Ureter (tissue), 1 donor: ENCODE measurements around the gene ABCA4. TPM values are rescaled to one million over a fixed set of nuclear protein-coding genes. Genes with fewer than 3 reads are reported as not detected.
A peak's percentile ranks its signal among the peaks of the same experiment; 100 is the strongest.

ENCODE experiments used
- DNase-seq: peaks from one replicate; pipeline ENCODE4 v3.0.0-alpha.2; 2020; ENCODE audit warnings: low spot score
- total RNA-seq: library from RNA; stranded (reverse); gene quantifications from one replicate; pipeline ENCODE4 v1.2.4, GENCODE V29; 2023
- donor health status: DM: yes; HTN: yes; CAD: no.

The ABCA4 gene
- total RNA-seq, 1 donor from 2014 or later = 1.8 TPM

DNA sequence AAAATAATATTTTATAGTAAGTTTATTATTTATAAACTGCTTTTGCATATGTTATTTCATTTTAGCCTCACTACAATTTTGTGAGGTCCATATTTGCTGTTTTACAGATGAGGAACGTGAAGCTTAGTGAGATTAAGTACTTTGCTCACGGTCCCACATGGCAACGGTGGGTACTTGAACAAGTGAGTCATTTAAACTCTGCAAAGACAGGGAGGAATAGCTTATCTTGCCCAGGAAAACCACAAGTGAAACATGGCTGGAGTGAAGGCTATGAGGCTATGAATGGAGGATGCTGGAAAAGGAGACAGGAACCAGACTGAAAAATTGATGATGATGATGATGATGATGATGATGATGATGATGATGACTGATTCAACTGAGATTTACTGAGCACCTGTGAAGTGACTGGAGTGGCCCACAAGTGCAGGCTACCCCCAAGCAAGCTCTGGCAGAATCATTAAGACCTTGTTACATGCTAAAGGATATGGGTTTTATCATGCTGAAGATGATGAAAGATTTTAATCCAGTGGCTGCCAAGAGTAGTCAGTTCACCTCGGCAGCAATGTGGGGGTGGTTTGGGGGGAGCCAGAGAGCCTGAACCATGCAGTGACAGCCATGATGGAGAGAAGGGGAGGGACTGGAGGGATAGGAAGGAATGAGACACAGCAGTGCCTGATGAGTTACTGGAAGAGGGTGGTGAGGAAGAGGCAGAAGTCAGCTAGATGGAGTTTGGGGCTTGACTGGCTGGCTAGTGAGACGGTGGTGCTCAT, 1.4 kb upstream of the ABCA4 start:
- DNase-seq = peak; percentile 12

DNA sequence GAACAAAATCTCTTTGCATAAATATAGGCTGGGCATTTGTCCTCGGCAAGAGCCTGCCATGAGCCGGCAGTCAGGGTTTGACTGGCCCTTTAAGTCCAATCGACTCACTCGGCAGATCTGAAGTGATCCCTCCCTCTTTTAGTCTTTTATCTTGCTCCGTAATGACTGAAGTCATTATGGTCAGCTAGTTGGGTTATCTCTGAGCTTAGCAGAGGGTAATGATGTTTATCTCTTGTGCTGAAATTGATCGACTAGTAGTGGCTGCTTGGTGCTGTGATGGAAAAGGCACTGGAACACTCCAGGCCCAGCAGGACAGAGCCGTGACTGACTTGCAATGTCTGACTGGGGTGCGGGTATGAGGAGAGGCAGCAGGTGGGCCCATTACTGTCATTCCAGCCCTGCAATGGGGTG, 468 bp upstream of the ABCA4 start:
- DNase-seq = peak; percentile 5

DNA sequence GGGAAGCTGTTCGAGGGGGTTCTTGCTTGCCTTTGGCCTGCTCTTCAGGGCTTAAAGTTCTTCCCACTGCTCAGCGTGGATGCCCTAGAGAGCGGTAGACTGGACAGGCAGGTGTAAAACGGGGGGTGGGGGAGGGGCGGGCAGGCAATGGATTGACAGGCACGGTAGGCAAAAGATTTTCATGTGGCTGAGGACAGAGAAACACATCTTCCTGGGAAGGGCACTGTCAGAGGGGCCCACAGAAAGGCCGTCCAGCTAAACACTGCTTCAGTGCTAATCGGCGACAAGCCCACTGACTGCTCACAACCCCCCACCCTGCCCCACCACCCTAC, 412 bp downstream of the ABCA4 start:
- DNase-seq = peak; percentile 1

DNA sequence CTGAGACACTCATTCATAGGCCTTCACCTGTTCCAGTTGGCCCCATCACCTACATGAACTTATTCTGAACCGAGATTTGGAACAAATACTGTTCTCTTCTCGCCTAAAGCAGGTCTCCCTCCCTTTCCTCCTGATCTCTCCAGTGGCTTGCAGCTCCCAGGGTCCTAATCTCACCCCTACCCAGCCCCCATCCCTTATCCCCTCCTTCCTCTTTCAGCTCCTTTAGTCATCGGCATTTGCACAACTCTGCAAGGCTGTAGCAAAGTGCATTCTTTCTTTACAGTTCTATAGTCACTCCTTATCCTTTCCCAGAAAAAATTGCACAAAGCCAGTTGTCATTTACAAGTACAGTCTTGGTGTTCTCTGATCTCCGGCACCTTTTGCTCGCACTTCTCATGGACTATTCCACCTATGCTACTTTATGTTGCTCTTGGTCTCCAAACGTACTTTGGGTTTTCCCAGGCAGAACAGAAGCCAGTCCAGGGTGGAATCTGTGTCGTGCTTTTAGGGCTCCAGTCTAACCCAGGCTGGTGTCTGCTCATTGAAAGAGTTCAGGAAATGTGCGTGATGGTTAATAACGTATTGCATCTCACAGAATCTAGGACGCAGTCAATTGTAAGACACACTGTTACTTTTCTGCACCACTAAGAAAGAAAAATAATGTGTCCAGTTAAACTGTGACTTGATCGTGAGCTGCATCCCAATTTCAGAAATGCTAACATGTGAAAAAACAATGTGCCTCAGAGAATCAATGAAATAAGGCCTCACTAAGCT, 965 bp downstream of the ABCA4 start:
- DNase-seq = peak; percentile 15

DNA sequence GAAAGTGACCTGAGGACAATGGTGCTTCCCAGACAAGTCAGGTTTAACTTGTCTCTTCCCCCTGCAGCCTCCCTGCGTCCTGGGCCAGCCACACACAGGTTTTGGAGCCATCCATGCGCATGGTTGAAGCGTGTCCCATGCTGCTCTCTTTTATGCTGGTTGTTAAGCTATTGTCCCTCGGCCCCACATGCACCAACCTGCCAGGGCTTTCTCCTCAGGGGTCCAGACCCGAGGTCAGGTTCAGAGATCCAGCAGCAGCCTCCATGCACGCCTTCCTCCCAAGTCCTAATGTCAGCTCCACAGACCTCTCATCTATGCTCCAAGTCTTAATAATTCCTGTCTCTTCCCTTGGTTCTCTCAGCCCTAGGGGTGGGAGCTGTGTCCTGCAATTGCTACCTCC, 1.6 kb downstream of the ABCA4 start:
- DNase-seq = peak; percentile 24

DNA sequence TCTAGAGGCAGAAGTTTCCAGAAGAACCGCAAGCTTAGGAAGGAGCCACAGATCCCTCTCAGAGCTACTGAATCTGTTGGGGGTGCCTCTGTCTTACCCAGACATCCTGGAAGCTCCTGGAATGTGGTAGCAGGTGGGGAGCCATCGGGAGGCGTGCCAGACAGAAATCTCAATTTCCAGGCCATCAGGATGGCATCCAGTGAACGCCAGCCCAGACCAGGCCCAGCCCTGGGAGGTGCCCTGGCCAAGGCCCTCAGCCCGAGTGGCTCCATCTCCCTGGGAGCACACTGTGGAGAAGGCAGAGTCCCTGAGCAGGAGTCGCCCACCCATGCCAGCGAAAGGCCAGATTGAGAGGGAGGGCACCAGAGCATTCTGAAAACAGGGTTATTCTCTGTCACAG, 2.5 kb downstream of the ABCA4 start:
- DNase-seq = no peak

DNA sequence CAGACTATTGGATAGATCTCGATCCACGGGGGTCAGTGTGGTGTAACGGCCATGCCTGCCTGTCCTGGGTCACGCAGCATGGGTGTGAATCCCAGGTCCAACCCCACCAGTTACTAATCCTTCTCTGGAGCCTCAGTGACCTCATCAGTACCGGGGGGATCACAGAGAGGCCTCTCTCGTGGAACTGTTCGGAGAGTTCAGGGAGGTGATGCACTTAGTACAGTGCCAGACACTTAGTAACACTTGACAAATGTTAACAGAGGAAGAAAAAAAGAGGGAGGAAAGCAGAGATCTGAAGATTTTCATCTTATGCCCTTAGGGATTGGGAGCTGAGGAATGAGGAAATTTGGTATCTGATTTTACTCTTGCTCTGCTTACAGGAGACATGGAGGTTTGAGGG, 2.9 kb downstream of the ABCA4 start:
- DNase-seq = no peak

DNA sequence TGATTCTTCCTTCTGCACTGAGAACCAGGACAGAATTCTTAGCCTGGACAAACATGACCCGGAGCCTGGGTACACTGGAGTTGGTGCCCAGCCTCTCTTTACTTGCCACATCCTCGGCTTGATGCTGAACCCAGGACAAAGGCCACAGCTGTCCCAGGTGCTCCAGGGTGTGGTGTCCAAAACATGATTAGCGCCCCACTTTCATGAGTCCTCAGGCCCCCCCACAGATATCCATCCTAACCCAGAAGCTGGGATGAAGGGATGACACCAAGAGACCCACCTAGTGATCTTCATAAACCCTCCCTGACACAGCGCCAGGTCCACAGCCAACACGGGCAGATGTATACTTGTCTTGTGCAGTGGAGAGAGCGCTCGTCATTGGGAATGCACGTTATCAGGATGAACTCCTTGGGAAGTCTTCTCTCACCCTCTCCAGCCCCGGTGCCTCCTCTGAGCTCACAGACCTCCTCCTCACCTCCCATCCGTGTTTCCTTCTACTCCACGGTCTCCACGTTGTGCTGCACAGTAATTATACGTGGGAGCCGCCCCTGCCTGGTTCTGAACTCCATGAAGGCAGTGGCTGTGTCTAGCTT, 3.6 kb downstream of the ABCA4 start:
- DNase-seq = no peak

DNA sequence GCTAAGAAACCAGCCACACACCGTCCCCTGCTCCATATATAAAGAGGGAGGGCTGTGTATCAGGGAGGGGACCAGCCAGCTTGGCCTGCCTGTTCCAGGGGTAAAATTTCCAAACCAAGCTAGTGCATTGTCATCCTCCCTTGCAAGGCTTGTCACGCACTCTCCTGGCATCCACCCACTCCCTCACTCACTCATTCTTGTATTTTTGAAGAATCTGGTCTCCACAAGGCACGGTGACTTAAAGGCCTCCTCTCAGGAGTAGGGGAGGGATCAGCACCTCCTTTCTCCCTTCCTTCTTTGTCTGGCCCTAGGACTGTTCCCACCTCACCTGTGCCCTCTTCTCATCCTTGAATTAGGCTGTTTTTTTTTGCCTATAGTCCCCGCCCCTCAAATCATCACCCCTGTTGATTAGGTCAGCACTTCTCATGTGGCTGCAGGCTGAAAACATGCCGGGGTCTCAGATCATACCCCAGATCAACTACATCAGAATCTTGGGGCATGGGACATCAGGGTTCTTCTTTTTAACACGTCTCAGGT, 5.0 kb downstream of the ABCA4 start:
- no peak for DNase-seq

DNA sequence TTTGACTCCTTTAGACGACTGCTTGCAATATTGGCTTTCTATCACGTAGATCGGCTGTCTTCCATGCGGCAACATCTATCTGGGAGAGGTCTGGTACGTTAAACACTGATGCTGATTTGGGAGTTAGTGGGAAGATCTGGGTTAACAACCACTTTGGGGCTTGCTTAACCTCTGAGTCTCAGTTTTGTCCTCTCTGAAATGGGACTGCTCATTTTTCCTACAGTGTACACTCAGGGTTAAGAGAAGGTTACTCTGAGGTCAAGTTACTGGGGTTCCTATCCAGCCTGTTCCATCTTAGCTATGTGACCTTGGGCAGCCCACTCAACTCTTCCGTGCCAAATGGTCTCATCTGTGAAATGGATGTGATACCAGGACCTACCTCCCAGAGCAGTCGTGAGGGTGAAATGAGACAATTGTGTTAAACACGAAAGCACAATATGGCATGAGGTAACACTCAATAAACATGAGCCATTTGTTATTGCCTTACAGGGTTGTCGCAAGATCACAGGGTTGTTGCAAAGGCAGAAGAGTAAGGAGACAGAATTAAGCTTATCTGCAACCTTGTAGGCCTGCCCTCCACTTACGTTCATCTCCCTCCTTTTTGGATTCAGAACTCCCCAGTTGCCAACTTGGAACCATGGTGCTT, 5.6 kb downstream of the ABCA4 start:
- DNase-seq = no peak

DNA sequence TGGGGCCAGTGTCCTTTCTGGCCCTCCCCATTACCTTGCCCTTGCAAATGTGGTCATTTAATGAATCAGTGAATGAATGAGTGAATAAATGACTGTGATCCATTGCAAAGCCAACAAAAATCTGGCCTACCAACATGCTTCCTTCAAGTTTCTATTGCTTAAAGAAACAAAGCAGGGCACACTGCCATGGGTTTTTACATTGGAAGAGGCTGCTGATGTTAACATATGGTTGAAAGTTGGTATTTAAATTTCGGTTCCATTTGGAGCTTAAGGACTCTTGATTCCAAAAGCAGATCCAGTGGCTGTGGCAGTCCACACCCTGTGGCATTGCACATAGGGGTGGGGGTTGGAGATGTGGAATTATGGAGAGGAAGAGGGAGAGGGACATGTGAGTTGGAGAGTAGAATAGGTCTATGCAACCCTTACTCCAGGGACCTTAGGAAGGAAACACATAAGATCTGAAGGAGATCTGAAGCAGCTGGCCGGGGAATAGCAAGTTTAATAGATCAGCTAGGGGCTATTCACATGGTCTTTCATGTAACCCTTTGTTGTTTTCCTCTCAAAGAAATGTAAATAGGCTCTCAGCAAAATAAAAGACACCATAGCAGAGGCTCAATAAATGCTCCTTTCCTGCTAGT, 7.2 kb downstream of the ABCA4 start:
- DNase-seq = no peak

DNA sequence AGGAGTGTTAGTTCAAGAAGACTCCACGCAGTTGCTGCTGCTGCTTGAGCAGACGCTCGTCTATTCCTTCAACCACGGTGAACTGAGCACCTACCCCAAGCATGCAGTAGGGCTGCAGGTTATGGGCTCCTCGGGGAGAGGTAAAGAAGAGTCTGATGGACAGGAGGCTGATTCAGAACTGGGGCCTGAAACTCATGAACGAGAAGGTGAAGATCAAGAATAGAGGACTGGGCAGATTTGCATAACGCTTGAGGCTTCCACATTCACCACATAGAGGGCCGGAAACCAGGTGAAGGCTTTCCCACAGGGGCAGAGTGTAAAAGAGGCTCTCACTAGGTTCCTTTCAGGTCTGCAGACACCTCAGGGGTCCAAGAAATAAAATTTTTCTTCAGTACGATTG, 9.1 kb downstream of the ABCA4 start:
- DNase-seq = no peak

DNA sequence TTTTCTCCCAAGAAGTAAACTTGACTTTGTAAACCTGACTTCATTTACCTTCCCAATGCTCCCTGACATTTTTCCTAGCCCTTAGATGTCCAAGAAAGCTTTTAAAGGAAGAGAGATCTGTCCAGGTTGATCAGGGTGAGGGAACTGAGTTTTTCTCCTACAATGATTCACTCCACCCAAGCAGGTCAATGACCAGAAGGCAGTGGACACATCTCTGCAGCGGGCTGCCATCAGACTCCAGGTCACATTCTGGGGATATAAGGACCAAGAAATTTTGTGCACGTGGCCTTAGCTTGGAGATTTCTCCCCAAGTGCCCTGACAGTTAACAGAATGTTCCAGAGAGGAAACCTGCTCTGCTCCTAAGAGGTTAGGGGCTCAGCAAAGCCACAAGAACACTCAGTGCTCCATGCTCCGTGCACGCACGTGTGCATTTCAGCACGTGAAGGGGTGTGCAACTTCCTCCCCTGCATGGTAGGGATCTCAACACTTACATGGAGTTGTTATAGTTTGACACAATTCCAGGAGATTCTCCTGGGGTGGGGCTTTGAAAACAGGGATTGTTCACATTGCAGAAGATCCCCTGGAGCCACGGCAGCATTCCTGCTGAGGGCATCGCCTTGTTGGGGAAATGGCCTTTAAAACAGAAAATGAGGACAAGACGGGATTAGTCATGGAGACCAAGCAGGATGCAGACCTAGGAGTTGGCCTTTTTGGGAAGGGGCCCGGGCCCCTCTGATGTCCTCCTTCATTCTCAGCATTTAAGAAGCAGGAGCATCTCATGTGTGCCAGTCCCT, 9.8 kb downstream of the ABCA4 start:
- DNase-seq = no peak

DNA sequence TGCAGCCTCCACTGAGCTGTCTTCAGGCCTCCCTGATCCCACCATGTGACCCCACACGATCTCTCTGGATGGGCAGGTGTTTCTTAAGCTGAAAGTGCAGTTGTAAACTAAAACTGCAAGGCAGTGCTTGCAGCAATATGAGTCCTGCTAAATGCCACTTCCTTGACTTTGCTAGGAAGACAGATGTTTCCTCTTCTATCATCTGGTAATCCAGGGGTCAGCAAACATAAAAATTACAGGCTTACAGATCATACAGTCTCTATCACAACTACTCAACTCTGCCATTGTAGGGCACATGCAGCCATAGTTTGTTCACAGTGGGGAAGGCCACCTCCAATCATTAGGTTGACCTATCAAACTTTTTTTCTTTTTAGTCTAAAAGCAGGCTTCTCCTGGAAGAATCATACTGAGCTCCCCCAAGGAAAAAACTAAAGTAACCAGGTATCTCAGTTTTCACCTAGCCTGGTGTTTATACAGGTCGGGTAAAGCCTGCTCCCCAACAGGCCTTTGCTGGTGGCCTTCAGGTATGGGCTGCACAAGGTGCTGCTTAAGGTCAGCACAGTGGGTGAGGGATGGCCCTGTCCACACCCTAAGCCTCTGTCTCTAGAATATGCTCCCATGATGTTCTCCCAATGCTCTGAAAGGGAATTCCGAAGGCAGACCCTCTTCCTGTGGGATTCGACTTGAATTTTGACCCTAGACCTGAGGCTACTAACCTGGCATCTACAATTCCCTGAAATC, 10.8 kb downstream of the ABCA4 start:
- no peak for DNase-seq

DNA sequence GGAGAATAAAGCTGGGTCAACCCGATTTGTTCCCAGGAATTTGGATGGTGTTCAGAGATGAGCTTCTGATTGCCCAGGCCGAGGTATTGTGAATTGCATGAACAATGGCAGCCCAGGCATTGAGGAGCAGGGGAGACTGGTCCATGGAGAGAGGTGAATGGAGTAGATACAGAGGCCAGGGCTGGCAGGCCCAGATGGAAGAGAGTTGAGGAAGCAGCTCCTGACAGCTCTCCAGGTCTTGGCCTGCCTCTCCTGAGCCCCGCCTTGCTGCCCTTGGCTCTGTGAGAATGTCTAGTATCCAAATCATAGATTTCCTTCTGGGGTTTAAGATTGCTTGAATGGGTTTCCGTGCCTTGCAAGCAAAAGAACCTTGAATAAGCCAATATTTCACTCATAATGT, 11.5 kb downstream of the ABCA4 start:
- DNase-seq = no peak

DNA sequence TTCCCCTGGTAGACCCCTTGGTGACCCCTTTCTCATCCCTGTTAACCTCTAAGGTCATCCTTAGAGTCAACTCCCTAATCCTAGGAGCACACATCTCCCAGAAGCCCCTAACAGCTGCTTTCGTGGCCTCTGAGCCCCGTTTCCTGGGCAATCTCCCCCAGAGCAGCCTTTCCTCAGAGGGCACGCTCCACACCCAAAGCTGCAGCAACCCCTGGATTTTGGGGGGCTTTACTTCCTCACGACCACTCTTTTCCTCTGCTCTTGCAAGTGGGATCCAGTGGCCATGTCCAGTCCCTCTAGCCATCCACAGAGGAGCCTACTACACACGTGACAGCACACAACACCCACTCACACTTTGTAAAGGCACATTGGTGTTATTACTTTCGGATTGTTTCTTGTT, 13.8 kb downstream of the ABCA4 start:
- no peak for DNase-seq

DNA sequence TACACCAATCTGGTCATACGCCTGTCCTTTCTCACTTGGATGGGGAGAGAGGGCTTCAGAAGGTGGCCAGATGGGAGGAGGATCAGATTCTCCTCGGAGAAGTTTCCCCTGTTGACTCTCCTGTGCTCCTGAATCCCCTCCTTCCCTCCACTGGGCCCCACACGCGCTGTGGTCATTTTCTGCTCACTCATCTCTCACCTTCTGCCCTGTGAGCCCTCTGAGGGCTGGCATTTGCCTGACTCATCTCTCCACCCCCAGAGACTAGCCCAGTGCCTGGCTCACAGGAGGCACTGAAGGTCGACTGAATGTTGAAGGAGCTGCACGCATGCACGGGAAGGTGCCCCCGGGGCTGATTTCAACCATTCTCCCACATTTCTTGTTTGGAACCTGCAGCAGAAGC, 14.2 kb downstream of the ABCA4 start:
- no peak for DNase-seq

DNA sequence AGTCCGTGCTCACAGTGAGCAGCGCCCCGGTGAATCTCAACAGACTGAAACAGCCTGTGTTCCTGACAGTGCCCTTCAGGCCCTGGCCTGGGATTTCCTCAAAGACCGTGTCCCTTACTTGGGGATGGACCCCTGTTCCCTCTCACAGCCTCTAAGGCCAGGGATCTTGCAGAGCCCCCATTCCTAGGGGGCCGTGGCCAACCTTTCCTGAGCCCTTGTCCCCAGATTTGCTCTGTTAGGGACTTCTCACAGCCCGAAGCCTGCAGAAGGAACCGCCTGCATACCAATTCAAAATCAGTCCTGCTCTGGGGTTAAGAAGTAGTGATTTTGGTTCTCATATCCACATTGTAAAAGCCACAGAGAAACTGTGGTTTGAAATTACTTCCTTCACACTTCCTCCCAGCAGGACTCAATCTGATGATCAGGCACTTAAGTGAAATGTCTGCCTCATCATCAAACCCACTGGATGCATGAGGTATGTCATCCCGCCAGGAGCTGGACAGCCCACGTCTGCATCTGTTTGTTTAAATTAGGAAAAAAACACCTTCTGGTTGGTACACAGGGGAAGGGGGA, 14.9 kb downstream of the ABCA4 start:
- DNase-seq = no peak

DNA sequence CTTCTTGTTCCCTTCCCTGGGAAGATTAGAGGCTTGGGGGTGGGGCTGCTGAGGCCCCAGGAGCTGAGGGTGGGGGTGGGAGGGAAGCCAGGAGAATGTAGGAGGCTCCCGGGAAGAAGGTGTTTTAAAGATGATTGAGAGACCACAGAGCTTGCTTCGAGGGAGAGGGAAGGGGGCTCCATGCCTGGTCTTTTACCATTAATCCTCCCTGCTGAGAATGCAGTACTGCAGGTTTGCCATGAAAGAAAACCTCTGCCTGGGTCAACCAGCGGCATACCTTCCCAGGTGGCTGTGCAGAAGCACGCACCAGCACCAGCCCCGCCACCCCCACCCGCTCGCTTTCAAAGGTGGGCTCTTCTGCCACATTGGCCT, 15.4 kb downstream of the ABCA4 start:
- DNase-seq = no peak
